Keratinocyte (primary cell): ENCODE measurements around the gene CEP63. TPM values are rescaled to one million over a fixed set of nuclear protein-coding genes. Genes with fewer than 3 reads are reported as not detected.

ENCODE experiments used
- DNase-seq: peaks from one replicate; pipeline ENCODE4 v3.0.0-alpha.2; 2011; ENCODE audit warnings: low read depth, missing footprints, low spot score
- FAIRE-seq: peaks from 2 replicates; lab custom pipeline; 2011; peaks lifted over from hg19 to GRCh38; lab: Jason Lieb, UNC
- H2AFZ ChIP-seq: 2 replicates; pipeline ENCODE4 v1.6.0; 2012; ENCODE audit warnings: low read length, control low read depth, inconsistent platforms; ENCODE audit not compliant: control insufficient read depth
- H3K27ac ChIP-seq: 2 replicates; pipeline ENCODE4 v1.5.1; 2011; ENCODE audit warnings: low read length; ENCODE audit not compliant: control insufficient read depth, insufficient read depth
- H3K27me3 ChIP-seq: 3 replicates; pipeline ENCODE4 v1.6.0; 2011; ENCODE audit warnings: low read length; ENCODE audit not compliant: control insufficient read depth, insufficient read depth; ENCODE audit errors: extremely low read depth
- H3K36me3 ChIP-seq, 2 experiments: 2 replicates in 1 of 2; 3 replicates in 1 of 2; pipeline ENCODE4 v1.5.1; 2011; ENCODE audit warnings: low read length in 2 of 2, mild to moderate bottlenecking in 1 of 2; ENCODE audit not compliant: control insufficient read depth in 2 of 2, insufficient read depth in 2 of 2; ENCODE audit errors: extremely low read depth in 1 of 2
- H3K4me1 ChIP-seq: 3 replicates; pipeline ENCODE4 v1.5.1; 2011; ENCODE audit warnings: low read length; ENCODE audit not compliant: control insufficient read depth, insufficient read depth; ENCODE audit errors: extremely low read depth
- H3K4me2 ChIP-seq: 3 replicates; pipeline ENCODE4 v1.6.0; 2011; ENCODE audit warnings: low read depth, low read length; ENCODE audit not compliant: control insufficient read depth, insufficient read depth; ENCODE audit errors: extremely low read depth
- H3K4me3 ChIP-seq, 3 experiments: fragments of 200-600 bp in 1 of 3; sonication (generic) in 1 of 3; 2 replicates in 2 of 3; 3 replicates in 1 of 3; pipeline ENCODE4 v1.5.1; 2011 to 2016; ENCODE audit warnings: low read length in 3 of 3, mild to moderate bottlenecking in 3 of 3, control low read depth in 2 of 3, inconsistent platforms in 1 of 3, low read depth in 1 of 3, mixed read lengths in 1 of 3, mixed run types in 1 of 3, moderate library complexity in 1 of 3; ENCODE audit not compliant: control insufficient read depth in 2 of 3, insufficient read depth in 2 of 3; ENCODE audit errors: extremely low read depth in 1 of 3
- H3K79me2 ChIP-seq: 2 replicates; pipeline ENCODE4 v1.6.0; 2012; ENCODE audit warnings: low read length; ENCODE audit not compliant: control insufficient read depth, insufficient read depth
- H3K9ac ChIP-seq: 3 replicates; pipeline ENCODE4 v1.6.0; 2011; ENCODE audit warnings: low read length; ENCODE audit not compliant: control insufficient read depth, insufficient read depth; ENCODE audit errors: extremely low read depth
- H3K9me1 ChIP-seq: 3 replicates; pipeline ENCODE4 v1.6.0; 2011; ENCODE audit warnings: low read length; ENCODE audit not compliant: control insufficient read depth, insufficient read depth; ENCODE audit errors: extremely low read depth
- H3K9me3 ChIP-seq: 2 replicates; pipeline ENCODE4 v1.5.1; 2012; ENCODE audit warnings: low read depth, low read length; ENCODE audit not compliant: control insufficient read depth
- H4K20me1 ChIP-seq: 3 replicates; pipeline ENCODE4 v1.6.0; 2011; ENCODE audit warnings: low read length; ENCODE audit not compliant: control insufficient read depth, insufficient read depth; ENCODE audit errors: extremely low read depth
- CTCF ChIP-seq, 3 experiments: IDR thresholded peaks in 1 of 3; conservative IDR thresholded peaks in 1 of 3; optimal IDR thresholded peaks in 1 of 3; 2 replicates in 2 of 3; 3 replicates in 1 of 3; pipeline versions ENCODE3 to v1.5.1; 2011; ENCODE audit warnings: low read length in 3 of 3, mild to moderate bottlenecking in 3 of 3, moderate library complexity in 2 of 3, control low read depth in 1 of 3, inconsistent platforms in 1 of 3; ENCODE audit not compliant: insufficient read depth in 2 of 3; ENCODE audit errors: extremely low read depth in 1 of 3
- EZH2 ChIP-seq: IDR thresholded peaks from one replicate; pipeline ENCODE4 v1.6.1; 2012; ENCODE audit warnings: inconsistent platforms, mild to moderate bottlenecking, low read length, moderate library complexity
- dilution Hi-C: fragments of 300-500 bp; cut with MboI; formaldehyde crosslinking; loops from one replicate; pipeline ENCODE4 v1.7.0; 2020; ENCODE audit warnings: low sequenced_read_pairs; ENCODE audit not compliant: extremely low pct_ligation_motif_present
- polyA plus RNA-seq, 5 experiments: library from polyadenylated mRNA; depleted of rRNA in 3 of 5; stranded (reverse) in 3 of 5; stranded (forward) in 1 of 5; unstranded in 1 of 5; fragments of >200 nt; gene quantifications; 1 replicate in 1 of 5; 2 replicates in 3 of 5; 3 replicates in 1 of 5; pipeline versions ENCODE4 v1.2.1 to v1.2.3, GENCODE V29; 2011 to 2012; ENCODE audit warnings: missing spikeins in 2 of 5, low read depth in 1 of 5, low replicate concordance in 1 of 5

CEP63 gene
- polyA plus RNA-seq, 1 donor (not counting 4 experiments of a cell fraction or from before 2014, with no cell fraction given), result 10.1 TPM

- Histone ChIP-seq H3K4me3 (no peak overlapping the region), H3K4me1 (peaks cover 21% of the 10 kb centered on the region), H2AFZ (peak overlapping the region; percentile 48), H3K79me2 (no peaks in the 10 kb centered on the region), H4K20me1 (no peaks in the 10 kb centered on the region), H3K36me3 (no peaks in the 10 kb centered on the region), H3K4me2 (peak overlapping the region; percentile 49), H3K9ac (no peak overlapping the region), H3K9me3 (peaks cover 9% of the 10 kb centered on the region), H3K27me3 (peaks cover 2% of the 10 kb centered on the region), H3K9me1 (no peaks in the 10 kb centered on the region), H3K27ac (no peak overlapping the region)
- no peak for TF ChIP-seq EZH2
- peak; percentile 86 to 98 (median 92) for TF ChIP-seq CTCF (optimal IDR thresholded peaks at IDR 0.05 in 1 of 3, IDR thresholded peaks at IDR 0.05 in 1 of 3, conservative IDR thresholded peaks at IDR 0.05 in 1 of 3; ENCODE audit: extremely low read depth in 1 of 3, insufficient read depth in 2 of 3, low read length in 3 of 3)
- FAIRE-seq (peak; percentile 65), DNase-seq (no peak)
- dilution Hi-C loops, result no loop called here
Observed at GRCh38 chr3:134600685-134601463, 115.0 kb downstream of the CEP63 start.

GRCh38 chr3:134601539-134602439, 115.9 kb downstream of the CEP63 start:
- FAIRE-seq, result no peak
- no peak overlapping the region for H3K4me3 ChIP-seq
- H3K4me2 ChIP-seq, result no peak overlapping the region
- TF ChIP-seq EZH2 (no peak), CTCF (optimal IDR thresholded peaks at IDR 0.05 in 1 of 3, IDR thresholded peaks at IDR 0.05 in 1 of 3, conservative IDR thresholded peaks at IDR 0.05 in 1 of 3; ENCODE audit: extremely low read depth in 1 of 3, insufficient read depth in 2 of 3, low read length in 3 of 3) (no peak)
- DNase-seq, result no peak
- no peaks in the 10 kb centered on the region for H4K20me1 ChIP-seq
- peaks cover 2% of the 10 kb centered on the region for H3K9me3 ChIP-seq
- no peaks in the 10 kb centered on the region for H3K36me3 ChIP-seq
- H2AFZ ChIP-seq, result no peak overlapping the region
- peaks cover 20% of the 10 kb centered on the region for H3K4me1 ChIP-seq
- H3K79me2 ChIP-seq, result no peaks in the 10 kb centered on the region
- no peaks in the 10 kb centered on the region for H3K9me1 ChIP-seq
- dilution Hi-C loops, result no loop called here
- H3K27me3 ChIP-seq, result peaks cover 6% of the 10 kb centered on the region
- no peak overlapping the region for H3K27ac ChIP-seq
- H3K9ac ChIP-seq, result no peak overlapping the region
